ENCODE measurements around the gene KRT82.

The KRT82 gene

DNA sequence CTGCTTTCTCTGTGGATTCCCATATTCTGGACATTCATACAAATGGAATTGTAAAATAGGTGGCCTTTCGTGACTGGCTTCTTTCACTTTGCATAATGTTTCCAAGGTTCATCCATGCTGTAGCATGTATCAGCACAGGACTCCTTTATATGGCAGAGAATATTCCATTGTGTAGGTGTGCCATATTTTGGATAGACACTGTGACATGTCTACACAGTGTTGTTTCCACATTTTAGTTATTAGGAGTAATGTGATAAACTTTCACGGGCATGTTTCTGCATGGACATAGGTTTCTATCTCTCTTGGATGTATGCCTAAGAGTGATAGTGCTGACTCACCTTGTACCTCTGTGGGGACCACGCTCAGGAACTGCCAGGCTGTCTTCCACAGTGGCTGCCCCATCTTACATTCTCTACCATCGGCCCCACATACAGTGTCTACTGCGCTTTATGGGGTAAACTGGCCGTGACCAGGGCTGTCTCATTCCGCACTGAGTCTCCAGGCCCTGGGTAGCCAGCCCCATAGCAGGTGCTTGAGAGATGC lies 13.6 kb downstream of the KRT82 start:
- Histone ChIP-seq H3K9me3 (ENCODE audit: severe bottlenecking) (no peaks in the 10 kb centered on the region), H3K27ac (ENCODE audit: poor library complexity, severe bottlenecking) (no peak overlapping the region), H3K4me3 (ENCODE audit: severe bottlenecking) (no peak overlapping the region), H3K4me1 (ENCODE audit: insufficient read depth, poor library complexity, severe bottlenecking) (peaks cover 23% of the 10 kb centered on the region), H3K27me3 (ENCODE audit: insufficient read depth, poor library complexity, severe bottlenecking) (no peaks in the 10 kb centered on the region), H3K36me3 (ENCODE audit: low read depth) (no peaks in the 10 kb centered on the region)
- peak; percentile 38; the same call in 2 of the 3 replicates for ATAC-seq (ENCODE audit: low read depth)
- TF ChIP-seq CTCF (IDR thresholded peaks at IDR 0.05; ENCODE audit: poor library complexity, severe bottlenecking): no peak
- DNase-seq (ENCODE audit: low spot score): no peak

- DNase-seq (ENCODE audit: low spot score): no peak
- H3K9me3 ChIP-seq (ENCODE audit: severe bottlenecking): no peaks in the 10 kb centered on the region
Measured at GRCh38 chr12:52391618-52392002, 14.5 kb downstream of the KRT82 start.

DNA sequence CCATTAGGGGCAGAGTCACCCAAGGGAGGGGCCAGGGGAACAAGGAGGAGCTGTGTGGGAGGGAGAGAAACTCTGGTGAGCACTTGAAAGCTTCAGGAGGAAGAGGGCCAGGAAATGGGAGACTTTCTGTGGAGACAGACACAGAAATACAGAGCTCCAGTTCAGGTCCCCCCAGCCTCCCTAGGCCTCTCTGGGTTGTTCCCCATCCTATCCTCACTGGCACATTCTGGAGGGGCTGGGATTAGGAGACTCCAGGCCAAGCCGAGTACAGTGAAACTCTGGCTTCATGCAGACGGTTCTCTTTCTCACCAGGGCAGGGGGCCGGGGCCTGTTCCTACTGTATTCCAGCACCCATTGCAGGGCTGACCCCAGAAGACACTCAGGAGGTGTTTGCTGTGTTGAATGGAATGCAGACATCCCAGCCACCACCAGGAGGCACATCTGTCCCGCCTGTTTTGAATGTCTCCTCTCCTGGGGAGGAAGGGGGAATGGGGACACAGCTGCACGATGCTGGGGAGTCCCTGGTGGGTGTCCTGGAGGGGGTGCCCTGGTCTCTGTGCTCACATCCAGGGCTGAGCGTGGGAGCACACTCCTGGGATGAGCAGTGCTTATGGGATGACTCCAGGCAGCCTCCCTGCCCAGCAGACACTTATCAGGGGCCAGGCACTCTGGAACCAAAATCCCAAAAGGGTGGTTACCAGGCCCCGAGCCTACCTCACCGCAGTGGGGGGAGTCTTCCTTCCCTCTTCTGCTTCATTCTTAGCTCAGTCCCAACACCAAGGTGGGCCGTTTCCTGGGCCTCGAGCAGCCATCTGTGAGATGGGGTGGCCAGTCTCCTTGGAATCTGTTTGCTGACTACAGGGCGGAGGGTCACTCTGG lies 15.2 kb downstream of the KRT82 start:
- Histone ChIP-seq H3K27me3 (ENCODE audit: insufficient read depth, poor library complexity, severe bottlenecking) (no peaks in the 10 kb centered on the region), H3K36me3 (ENCODE audit: low read depth) (no peaks in the 10 kb centered on the region), H3K4me1 (ENCODE audit: insufficient read depth, poor library complexity, severe bottlenecking) (peaks cover 23% of the 10 kb centered on the region), H3K27ac (ENCODE audit: poor library complexity, severe bottlenecking) (no peak overlapping the region), H3K9me3 (ENCODE audit: severe bottlenecking) (no peaks in the 10 kb centered on the region), H3K4me3 (ENCODE audit: severe bottlenecking) (no peak overlapping the region)
- DNase-seq (ENCODE audit: low spot score): no peak
- peak; percentile 54 for TF ChIP-seq CTCF (IDR thresholded peaks at IDR 0.05; ENCODE audit: poor library complexity, severe bottlenecking)
- ATAC-seq (ENCODE audit: low read depth): no peak

More at GRCh38 chr12:52391618-52392002, 14.5 kb downstream of the KRT82 start:
- no peaks in the 10 kb centered on the region for H3K27me3 ChIP-seq (ENCODE audit: insufficient read depth, poor library complexity, severe bottlenecking)
- H3K4me1 ChIP-seq (ENCODE audit: insufficient read depth, poor library complexity, severe bottlenecking): peaks cover 23% of the 10 kb centered on the region
- no peak overlapping the region for H3K27ac ChIP-seq (ENCODE audit: poor library complexity, severe bottlenecking)
- H3K4me3 ChIP-seq (ENCODE audit: severe bottlenecking): no peak overlapping the region
- no peak for TF ChIP-seq CTCF (IDR thresholded peaks at IDR 0.05; ENCODE audit: poor library complexity, severe bottlenecking)
- no peak for ATAC-seq (ENCODE audit: low read depth)
- H3K36me3 ChIP-seq (ENCODE audit: low read depth): no peaks in the 10 kb centered on the region

DNA sequence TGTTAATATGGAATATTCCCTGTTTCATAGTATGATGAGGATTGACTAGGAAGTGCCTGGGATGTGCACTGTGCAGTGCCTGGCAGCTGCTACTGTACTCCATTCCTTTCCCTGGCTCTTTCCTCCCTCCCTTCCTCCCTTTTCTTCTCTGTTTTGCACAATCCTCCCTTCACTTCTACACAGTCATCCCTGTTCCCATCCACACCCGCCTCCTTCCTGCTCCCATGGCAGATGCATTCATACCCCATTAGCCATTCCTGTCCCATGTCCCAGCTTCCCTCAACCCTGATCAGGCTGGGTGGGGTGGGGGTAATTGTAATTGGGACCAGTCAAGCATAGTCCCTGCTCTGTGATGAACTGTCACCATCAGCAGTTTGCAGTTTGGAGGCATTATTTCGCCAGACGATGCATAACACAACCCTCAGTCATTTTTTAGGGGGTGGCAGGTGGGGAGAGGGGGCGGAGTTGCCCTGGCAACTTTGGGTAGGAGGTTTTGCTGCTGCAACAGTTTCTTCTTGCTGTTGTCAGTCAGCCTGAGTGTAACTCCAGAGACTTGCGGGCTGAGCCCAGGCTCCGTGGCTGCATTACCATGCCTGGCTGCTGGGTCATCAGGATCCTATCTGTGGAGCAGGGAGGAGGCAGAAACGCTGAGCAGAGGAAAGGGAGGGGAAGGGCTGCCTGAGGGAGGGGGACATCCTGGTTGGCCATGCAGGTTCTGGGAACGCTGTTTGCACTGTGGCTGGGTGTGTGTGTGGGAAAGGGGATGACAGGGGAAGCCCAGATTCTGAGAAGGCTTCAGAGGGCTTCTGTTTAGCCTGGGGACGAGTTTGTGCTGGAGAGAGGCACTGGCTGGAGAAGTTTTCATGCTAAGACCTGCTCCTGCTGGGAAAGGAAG lies 16.6 kb downstream of the KRT82 start:
- no peak overlapping the region for H3K4me3 ChIP-seq (ENCODE audit: severe bottlenecking)
- no peak for TF ChIP-seq CTCF (IDR thresholded peaks at IDR 0.05; ENCODE audit: poor library complexity, severe bottlenecking)
- peak; percentile 40; the same call in 1 of the 3 replicates for ATAC-seq (ENCODE audit: low read depth)
- H3K27ac ChIP-seq (ENCODE audit: poor library complexity, severe bottlenecking): no peak overlapping the region
- no peaks in the 10 kb centered on the region for H3K36me3 ChIP-seq (ENCODE audit: low read depth)
- peaks cover 23% of the 10 kb centered on the region for H3K4me1 ChIP-seq (ENCODE audit: insufficient read depth, poor library complexity, severe bottlenecking)
- no peaks in the 10 kb centered on the region for H3K9me3 ChIP-seq (ENCODE audit: severe bottlenecking)
- H3K27me3 ChIP-seq (ENCODE audit: insufficient read depth, poor library complexity, severe bottlenecking): no peaks in the 10 kb centered on the region
- DNase-seq (ENCODE audit: low spot score): no peak

Data from RWPE2 (cell line).